Liver (tissue), 9 donors: ENCODE data around the gene FLNB. TPM values are rescaled to one million over a fixed set of nuclear protein-coding genes. Genes with fewer than 3 reads are reported as not detected.

Experiments
- DNase-seq: peaks from one replicate; pipeline ENCODE4 v3.0.0-alpha.2; 2017; ENCODE audit warnings: low spot score
- H3K27ac ChIP-seq, 2 donors: one replicate each; pipeline ENCODE4 v1.7.0; 2013; ENCODE audit warnings: inconsistent platforms in 2 of 2, low read length in 2 of 2, control low read depth in 1 of 2, low read depth in 1 of 2, mild to moderate bottlenecking in 1 of 2
- H3K27me3 ChIP-seq, 4 donors: one replicate each; pipeline versions ENCODE4 v1.6.1 to v1.7.0; 2013; ENCODE audit warnings: low read length in 3 of 4, inconsistent platforms in 1 of 4, mild to moderate bottlenecking in 1 of 4, moderate library complexity in 1 of 4; ENCODE audit not compliant: control insufficient read depth in 4 of 4, insufficient read depth in 4 of 4
- H3K36me3 ChIP-seq, 4 donors: one replicate each; pipeline versions ENCODE4 v1.6.1 to v1.7.0; 2013; ENCODE audit warnings: low read length in 3 of 4, mild to moderate bottlenecking in 3 of 4, low read depth in 1 of 4, moderate library complexity in 1 of 4; ENCODE audit not compliant: control insufficient read depth in 4 of 4, insufficient read depth in 3 of 4
- H3K4me1 ChIP-seq, 4 donors: one replicate each; pipeline versions ENCODE4 v1.6.1 to v1.7.0; 2013; ENCODE audit warnings: low read length in 3 of 4, mild to moderate bottlenecking in 3 of 4, moderate library complexity in 1 of 4; ENCODE audit not compliant: control insufficient read depth in 4 of 4, insufficient read depth in 4 of 4
- H3K4me3 ChIP-seq, 3 donors: one replicate each; pipeline versions ENCODE4 v1.6.1 to v1.7.0; 2013; ENCODE audit warnings: low read length in 3 of 3, control low read depth in 1 of 3, low read depth in 1 of 3, mild to moderate bottlenecking in 1 of 3
- H3K9ac ChIP-seq, 2 donors: one replicate each; pipeline ENCODE4 v1.7.0; 2013; ENCODE audit warnings: low read length in 2 of 2, mild to moderate bottlenecking in 2 of 2, moderate library complexity in 2 of 2, control low read depth in 1 of 2, low read depth in 1 of 2
- H3K9me3 ChIP-seq, 4 donors: one replicate each; pipeline versions ENCODE4 v1.6.1 to v1.7.0; 2013; ENCODE audit warnings: low read length in 3 of 4; ENCODE audit not compliant: control insufficient read depth in 4 of 4
- ATF3 ChIP-seq: IDR thresholded peaks from 2 replicates; pipeline ENCODE4 v1.6.1; 2016; ENCODE audit warnings: antibody characterized with exemption
- FOXA1 ChIP-seq: IDR thresholded peaks from 2 replicates; pipeline ENCODE4 v1.6.1; 2016; ENCODE audit warnings: antibody characterized with exemption
- FOXA2 ChIP-seq: IDR thresholded peaks from 2 replicates; pipeline ENCODE4 v1.6.1; 2016; ENCODE audit warnings: antibody characterized with exemption
- GABPA ChIP-seq, 2 donors: IDR thresholded peaks in 1 of 2; conservative IDR thresholded peaks in 1 of 2; 2 replicates each; pipeline ENCODE4 v1.6.1; 2016; ENCODE audit warnings: antibody characterized with exemption in 2 of 2, mild to moderate bottlenecking in 1 of 2, moderate library complexity in 1 of 2
- HNF4A ChIP-seq, 2 donors: conservative IDR thresholded peaks; 2 replicates each; pipeline ENCODE4 v1.6.1; 2016; ENCODE audit warnings: antibody characterized with exemption in 2 of 2, mild to moderate bottlenecking in 2 of 2
- JUND ChIP-seq, 2 donors: IDR thresholded peaks; 2 replicates each; pipeline ENCODE4 v1.6.1; 2016; ENCODE audit warnings: antibody characterized with exemption in 2 of 2
- MAX ChIP-seq: IDR thresholded peaks from 2 replicates; pipeline ENCODE4 v1.6.1; 2016; ENCODE audit warnings: antibody characterized with exemption
- NR2F2 ChIP-seq: IDR thresholded peaks from 2 replicates; pipeline ENCODE4 v1.6.1; 2016; ENCODE audit warnings: antibody characterized with exemption
- RAD21 ChIP-seq, 2 donors: IDR thresholded peaks; 2 replicates each; pipeline ENCODE4 v1.6.1; 2016; ENCODE audit warnings: antibody characterized with exemption in 2 of 2, mild to moderate bottlenecking in 2 of 2
- REST ChIP-seq: IDR thresholded peaks from 2 replicates; pipeline ENCODE4 v1.6.1; 2016; ENCODE audit warnings: antibody characterized with exemption, mild to moderate bottlenecking
- RXRA ChIP-seq, 2 donors: IDR thresholded peaks; 2 replicates each; pipeline ENCODE4 v1.6.1; 2017 to 2018; ENCODE audit warnings: antibody characterized with exemption in 2 of 2, mild to moderate bottlenecking in 1 of 2
- SP1 ChIP-seq: IDR thresholded peaks from 2 replicates; pipeline ENCODE4 v1.6.1; 2018; ENCODE audit warnings: antibody characterized with exemption, mild to moderate bottlenecking
- TAF1 ChIP-seq: conservative IDR thresholded peaks from 2 replicates; pipeline ENCODE4 v1.6.1; 2016; ENCODE audit warnings: antibody characterized with exemption, mild to moderate bottlenecking
- YY1 ChIP-seq: IDR thresholded peaks from 2 replicates; pipeline ENCODE4 v1.6.1; 2016; ENCODE audit warnings: antibody characterized with exemption, mild to moderate bottlenecking
- WGBS: extraction: QIAGEN DNeasy Blood & Tissue Kit; methylation state at CpG from one replicate; pipeline ENCODE4 v1.1.7; 2013; 5-methylcytosine and 5-hydroxymethylcytosine counted together
- polyA plus RNA-seq, 2 donors: library from polyadenylated mRNA; stranded (reverse) in 1 of 2; unstranded in 1 of 2; fragments of 200-250 nt in 1 of 2; fragments of >200 nt in 1 of 2; fragmentation: Nextera tagmentation in 1 of 2; extraction: Ambion mirVana in 1 of 2; gene quantifications; one replicate each; pipeline versions ENCODE4 v1.2.1 to v1.2.3, GENCODE V29; 2013 to 2015
- total RNA-seq, 2 donors: library from RNA; depleted of rRNA; stranded (reverse); fragments of >200 nt; gene quantifications; one replicate each; pipeline ENCODE4 v1.2.3, GENCODE V29; 2014
- TF ChIP-seq, protein P1 (sequence below): IDR thresholded peaks from 2 replicates; pipeline ENCODE4 v1.6.1; 2016; ENCODE audit warnings: antibody characterized with exemption
- TF ChIP-seq, protein P2 (sequence below): fragments of 150-350 bp; IDR thresholded peaks from 2 replicates; pipeline ENCODE4 v1.5.1; 2017; ENCODE audit warnings: improper control_type of control experiment, low read depth, low read length; ENCODE audit not compliant: missing input control
- donor health status: healthy.
- donor health status: healthy.
- donor health status: healthy.
- donor health status: healthy.
- donor health status: healthy.

FLNB gene
- total and polyA plus RNA-seq, 4 donors: 22.9 to 124 (median 44.3) TPM

DNA sequence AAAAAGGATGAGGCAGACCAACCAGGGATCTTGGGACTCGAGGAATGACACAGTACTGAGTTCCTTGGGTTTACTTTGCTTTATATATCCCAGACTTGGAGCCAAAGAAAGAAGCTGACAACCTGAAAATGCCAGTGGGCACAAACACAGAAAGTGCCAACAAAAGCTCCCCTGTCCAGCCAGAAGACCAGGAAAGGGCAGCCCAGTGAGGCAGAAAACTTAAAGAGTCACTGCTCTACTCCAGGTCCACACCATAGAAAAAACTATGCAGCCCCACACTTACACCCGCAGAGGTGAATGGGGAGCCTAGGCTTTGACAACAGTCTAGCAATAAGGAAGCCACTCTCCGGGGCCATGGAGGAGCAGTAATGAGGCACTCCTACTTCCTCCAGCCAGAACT, 80.3 kb downstream of the FLNB start:
- 92% methylated on average over 3 of the region's 3 CpGs for WGBS
- H3K4me3 ChIP-seq: no peak overlapping the region
- H3K9ac ChIP-seq: no peak overlapping the region
- H3K27me3 ChIP-seq: no peaks in the 10 kb centered on the region
- peaks cover 0 to 12% (median 5%) of the 10 kb centered on the region in 4 donors for H3K4me1 ChIP-seq
- peaks cover 0 to 7% (median 0%) of the 10 kb centered on the region in 4 donors for H3K36me3 ChIP-seq
- TF ChIP-seq, protein P1, sequence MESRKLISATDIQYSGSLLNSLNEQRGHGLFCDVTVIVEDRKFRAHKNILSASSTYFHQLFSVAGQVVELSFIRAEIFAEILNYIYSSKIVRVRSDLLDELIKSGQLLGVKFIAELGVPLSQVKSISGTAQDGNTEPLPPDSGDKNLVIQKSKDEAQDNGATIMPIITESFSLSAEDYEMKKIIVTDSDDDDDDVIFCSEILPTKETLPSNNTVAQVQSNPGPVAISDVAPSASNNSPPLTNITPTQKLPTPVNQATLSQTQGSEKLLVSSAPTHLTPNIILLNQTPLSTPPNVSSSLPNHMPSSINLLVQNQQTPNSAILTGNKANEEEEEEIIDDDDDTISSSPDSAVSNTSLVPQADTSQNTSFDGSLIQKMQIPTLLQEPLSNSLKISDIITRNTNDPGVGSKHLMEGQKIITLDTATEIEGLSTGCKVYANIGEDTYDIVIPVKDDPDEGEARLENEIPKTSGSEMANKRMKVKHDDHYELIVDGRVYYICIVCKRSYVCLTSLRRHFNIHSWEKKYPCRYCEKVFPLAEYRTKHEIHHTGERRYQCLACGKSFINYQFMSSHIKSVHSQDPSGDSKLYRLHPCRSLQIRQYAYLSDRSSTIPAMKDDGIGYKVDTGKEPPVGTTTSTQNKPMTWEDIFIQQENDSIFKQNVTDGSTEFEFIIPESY: no peak
- TF ChIP-seq RXRA (IDR thresholded peaks at IDR 0.05): no peak
- TF ChIP-seq HNF4A (conservative IDR thresholded peaks at IDR 0.05): no peak
- TF ChIP-seq, protein P2, sequence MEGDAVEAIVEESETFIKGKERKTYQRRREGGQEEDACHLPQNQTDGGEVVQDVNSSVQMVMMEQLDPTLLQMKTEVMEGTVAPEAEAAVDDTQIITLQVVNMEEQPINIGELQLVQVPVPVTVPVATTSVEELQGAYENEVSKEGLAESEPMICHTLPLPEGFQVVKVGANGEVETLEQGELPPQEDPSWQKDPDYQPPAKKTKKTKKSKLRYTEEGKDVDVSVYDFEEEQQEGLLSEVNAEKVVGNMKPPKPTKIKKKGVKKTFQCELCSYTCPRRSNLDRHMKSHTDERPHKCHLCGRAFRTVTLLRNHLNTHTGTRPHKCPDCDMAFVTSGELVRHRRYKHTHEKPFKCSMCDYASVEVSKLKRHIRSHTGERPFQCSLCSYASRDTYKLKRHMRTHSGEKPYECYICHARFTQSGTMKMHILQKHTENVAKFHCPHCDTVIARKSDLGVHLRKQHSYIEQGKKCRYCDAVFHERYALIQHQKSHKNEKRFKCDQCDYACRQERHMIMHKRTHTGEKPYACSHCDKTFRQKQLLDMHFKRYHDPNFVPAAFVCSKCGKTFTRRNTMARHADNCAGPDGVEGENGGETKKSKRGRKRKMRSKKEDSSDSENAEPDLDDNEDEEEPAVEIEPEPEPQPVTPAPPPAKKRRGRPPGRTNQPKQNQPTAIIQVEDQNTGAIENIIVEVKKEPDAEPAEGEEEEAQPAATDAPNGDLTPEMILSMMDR: no peak
- no peak for TF ChIP-seq JUND (IDR thresholded peaks at IDR 0.05)
- no peak for TF ChIP-seq TAF1
- no peak for TF ChIP-seq NR2F2
- no peak for TF ChIP-seq YY1
- TF ChIP-seq GABPA (IDR thresholded peaks at IDR 0.05 in 1 of 2, conservative IDR thresholded peaks at IDR 0.05 in 1 of 2): no peak
- no peak for TF ChIP-seq FOXA1
- no peak for TF ChIP-seq ATF3
- no peak for TF ChIP-seq RAD21 (IDR thresholded peaks at IDR 0.05)
- TF ChIP-seq MAX: no peak
- TF ChIP-seq SP1: no peak
- no peak for TF ChIP-seq FOXA2
- no peak for TF ChIP-seq REST
- no peak for DNase-seq
- no peak overlapping the region for H3K27ac ChIP-seq
- H3K9me3 ChIP-seq: no peaks in the 10 kb centered on the region

DNA sequence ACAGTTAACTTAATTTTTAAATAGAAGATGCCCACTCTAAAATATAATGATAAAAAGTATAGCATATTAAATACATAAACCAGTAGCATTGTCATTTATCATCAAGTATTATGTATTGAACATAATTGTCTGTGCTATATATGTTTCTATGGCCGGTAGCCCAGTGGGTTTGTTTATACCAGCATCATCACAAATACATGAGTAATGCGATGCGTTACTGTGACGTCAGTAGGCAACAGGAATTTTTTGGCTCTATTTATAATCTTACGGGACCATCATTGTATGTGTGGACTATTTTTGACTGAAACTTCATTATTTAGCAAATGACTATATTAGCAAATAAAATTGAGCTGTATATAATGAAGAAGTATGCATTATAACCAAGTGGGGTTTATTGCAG, 82.1 kb downstream of the FLNB start:
- TF ChIP-seq RAD21 (IDR thresholded peaks at IDR 0.05): no peak
- no peak for TF ChIP-seq SP1
- TF ChIP-seq YY1: no peak
- no peak for TF ChIP-seq MAX
- no peak for TF ChIP-seq FOXA1
- TF ChIP-seq HNF4A (conservative IDR thresholded peaks at IDR 0.05): no peak
- TF ChIP-seq JUND (IDR thresholded peaks at IDR 0.05): no peak
- no peak for TF ChIP-seq REST
- no peak for TF ChIP-seq TAF1
- TF ChIP-seq, protein P1: no peak
- no peak for TF ChIP-seq RXRA (IDR thresholded peaks at IDR 0.05)
- Histone ChIP-seq H3K27me3 (no peaks in the 10 kb centered on the region), H3K9ac (no peak overlapping the region), H3K4me1 (peaks cover 0 to 5% (median 1%) of the 10 kb centered on the region in 4 donors), H3K27ac (no peak overlapping the region), H3K36me3 (peaks cover 0 to 7% (median 1%) of the 10 kb centered on the region in 4 donors), H3K4me3 (no peak overlapping the region), H3K9me3 (no peaks in the 10 kb centered on the region)
- no peak for DNase-seq
- 95% methylated on average over 5 of the region's 5 CpGs for WGBS
